H1 (cell line): ENCODE data around the gene VSIR. TPM values are rescaled to one million over a fixed set of nuclear protein-coding genes. Genes with fewer than 3 reads are reported as not detected.

Source experiments
- CTCF ChIA-PET: fragments of 300-600 bp; sonication (Branson Sonifier 250); formaldehyde crosslinking; loops from one replicate; lab custom pipeline; 2021; ENCODE audit not compliant: partially characterized antibody; lab: Charles Lee
- POLR2A ChIA-PET: fragments of 300-600 bp; sonication (Branson Sonifier 250); formaldehyde crosslinking; loops from one replicate; lab custom pipeline; 2021; ENCODE audit warnings: inconsistent platforms; ENCODE audit not compliant: partially characterized antibody; lab: Charles Lee
- DNase-seq, 2 experiments: peaks; one replicate each; pipeline versions ENCODE4 v3.0.0 to v3.0.0-alpha.2; 2010 to 2022; ENCODE audit warnings: low spot score in 2 of 2, low read depth in 1 of 2, mixed read lengths in 1 of 2
- FAIRE-seq: peaks from 2 replicates; lab custom pipeline; 2011; peaks lifted over from hg19 to GRCh38; lab: Jason Lieb, UNC
- H2AFZ ChIP-seq: 2 replicates; pipeline ENCODE4 v1.8.1; 2012; ENCODE audit warnings: low read length, inconsistent platforms
- H2AK5ac ChIP-seq: 2 replicates; pipeline ENCODE4 v1.6.1; 2013; ENCODE audit warnings: low read depth, low read length
- H2BK120ac ChIP-seq: replicated peaks from 2 replicates; pipeline ENCODE3; 2013; ENCODE audit warnings: low read depth, low read length, inconsistent platforms
- H2BK12ac ChIP-seq: 2 replicates; pipeline ENCODE4 v1.6.1; 2013; ENCODE audit warnings: low read depth, low read length
- H2BK15ac ChIP-seq: 2 replicates; pipeline ENCODE4 v1.6.1; 2013; ENCODE audit warnings: low read length
- H2BK20ac ChIP-seq: 2 replicates; pipeline ENCODE4 v1.6.1; 2013; ENCODE audit warnings: low read length
- H2BK5ac ChIP-seq: 2 replicates; pipeline ENCODE4 v1.6.1; 2013; ENCODE audit warnings: low read depth, low read length
- H3K14ac ChIP-seq: 2 replicates; pipeline ENCODE4 v1.6.1; 2013; ENCODE audit warnings: inconsistent platforms; ENCODE audit not compliant: insufficient read length
- H3K18ac ChIP-seq: 2 replicates; pipeline ENCODE4 v1.6.1; 2013; ENCODE audit warnings: low read length; ENCODE audit errors: extremely low read depth
- H3K23ac ChIP-seq: 2 replicates; pipeline ENCODE4 v1.6.1; 2013; ENCODE audit warnings: inconsistent platforms; ENCODE audit not compliant: insufficient read length
- H3K23me2 ChIP-seq: 2 replicates; pipeline ENCODE4 v1.6.1; 2013; ENCODE audit warnings: low read depth, low read length
- H3K27ac ChIP-seq: 2 replicates; pipeline ENCODE4 v1.6.1; 2011; ENCODE audit warnings: low read depth, low read length, inconsistent platforms
- H3K27me3 ChIP-seq, 4 experiments: replicated peaks in 1 of 4; 1 replicate in 1 of 4; 2 replicates in 3 of 4; pipeline versions ENCODE4 v1.6.1 to v1.8.1; 2011 to 2013; ENCODE audit warnings: low read length in 3 of 4, mild to moderate bottlenecking in 3 of 4, inconsistent platforms in 2 of 4, mixed read lengths in 2 of 4, moderate library complexity in 1 of 4; ENCODE audit not compliant: control insufficient read depth in 3 of 4, insufficient read depth in 3 of 4; ENCODE audit errors: extremely low read depth in 1 of 4
- H3K36me3 ChIP-seq, 4 experiments: 2 replicates each; pipeline versions ENCODE4 v1.6.1 to v1.8.1; 2011 to 2013; ENCODE audit warnings: mild to moderate bottlenecking in 4 of 4, low read length in 3 of 4, moderate library complexity in 2 of 4, control low read depth in 1 of 4, inconsistent platforms in 1 of 4; ENCODE audit not compliant: insufficient read depth in 4 of 4, control insufficient read depth in 2 of 4
- H3K4ac ChIP-seq: replicated peaks from 2 replicates; pipeline ENCODE3; 2013; ENCODE audit warnings: low read length, low read depth, mixed read lengths, inconsistent platforms; ENCODE audit not compliant: insufficient read length
- H3K4me1 ChIP-seq, 4 experiments: replicated peaks in 1 of 4; 1 replicate in 1 of 4; 2 replicates in 3 of 4; pipeline versions ENCODE4 v1.6.1 to v1.8.1; 2011 to 2013; ENCODE audit warnings: low read length in 3 of 4, inconsistent platforms in 2 of 4, mixed read lengths in 1 of 4; ENCODE audit not compliant: insufficient read depth in 4 of 4, control insufficient read depth in 3 of 4
- H3K4me2 ChIP-seq, 2 experiments: 2 replicates each; pipeline versions ENCODE4 v1.6.1 to v1.8.1; 2011 to 2013; ENCODE audit warnings: low read depth in 2 of 2, low read length in 2 of 2, control low read depth in 1 of 2, inconsistent platforms in 1 of 2, mild to moderate bottlenecking in 1 of 2; ENCODE audit not compliant: insufficient read depth in 1 of 2
- H3K4me3 ChIP-seq, 4 experiments: fragments of 200-600, 300-600 bp in 1 of 4; sonication (generic), shearing (Covaris generic), sonication (Bioruptor Twin) in 1 of 4; 2 replicates each; pipeline versions ENCODE4 v1.5.1 to v1.8.1; 2011 to 2016; ENCODE audit warnings: low read length in 4 of 4, low read depth in 3 of 4, control low read depth in 2 of 4, inconsistent platforms in 2 of 4, mild to moderate bottlenecking in 2 of 4, mixed read lengths in 1 of 4, moderate library complexity in 1 of 4; ENCODE audit not compliant: insufficient read depth in 2 of 4; ENCODE audit errors: extremely low read depth in 1 of 4
- H3K56ac ChIP-seq: replicated peaks from 2 replicates; pipeline ENCODE3; 2013; ENCODE audit warnings: low read depth, mild to moderate bottlenecking, mixed read lengths, low read length, inconsistent platforms; ENCODE audit not compliant: insufficient read length
- H3K79me1 ChIP-seq: 2 replicates; pipeline ENCODE4 v1.6.1; 2013; ENCODE audit warnings: low read depth, low read length, control low read depth
- H3K79me2 ChIP-seq, 2 experiments: 2 replicates each; pipeline versions ENCODE4 v1.6.1 to v1.8.1; 2012 to 2013; ENCODE audit warnings: low read length in 2 of 2, mild to moderate bottlenecking in 2 of 2, inconsistent platforms in 1 of 2; ENCODE audit not compliant: insufficient read depth in 2 of 2, control insufficient read depth in 1 of 2
- H3K9ac ChIP-seq, 4 experiments: replicated peaks in 1 of 4; 1 replicate in 1 of 4; 2 replicates in 3 of 4; pipeline versions ENCODE4 v1.6.1 to v1.8.1; 2011 to 2013; ENCODE audit warnings: low read depth in 3 of 4, low read length in 3 of 4, control low read depth in 2 of 4, mild to moderate bottlenecking in 2 of 4, moderate library complexity in 2 of 4, inconsistent platforms in 1 of 4; ENCODE audit errors: extremely low read depth in 1 of 4
- H3K9me3 ChIP-seq, 2 experiments: 2 replicates each; pipeline versions ENCODE4 v1.6.1 to v1.8.1; 2012 to 2013; ENCODE audit warnings: mild to moderate bottlenecking in 2 of 2, moderate library complexity in 2 of 2, control low read depth in 1 of 2, inconsistent platforms in 1 of 2, low read depth in 1 of 2, low read length in 1 of 2, mixed read lengths in 1 of 2; ENCODE audit not compliant: insufficient read depth in 2 of 2
- H4K20me1 ChIP-seq, 2 experiments: replicated peaks in 1 of 2; 2 replicates each; pipeline versions ENCODE3 to v1.8.1; 2011 to 2013; ENCODE audit warnings: inconsistent platforms in 2 of 2, low read length in 2 of 2, mild to moderate bottlenecking in 1 of 2; ENCODE audit not compliant: insufficient read depth in 2 of 2, control insufficient read depth in 1 of 2
- H4K5ac ChIP-seq: 2 replicates; pipeline ENCODE4 v1.6.1; 2013; ENCODE audit warnings: low read length, low read depth, mixed read lengths, inconsistent platforms; ENCODE audit not compliant: insufficient read length
- H4K8ac ChIP-seq: 2 replicates; pipeline ENCODE4 v1.8.0; 2013; ENCODE audit warnings: mild to moderate bottlenecking, moderate library complexity, low read length, inconsistent platforms; ENCODE audit not compliant: insufficient read depth; ENCODE audit errors: extremely low read depth
- H4K91ac ChIP-seq: replicated peaks from 2 replicates; pipeline ENCODE3; 2013; ENCODE audit warnings: low read length, mixed read lengths, inconsistent platforms; ENCODE audit not compliant: insufficient read length
- SP1 ChIP-seq: IDR thresholded peaks from 2 replicates; pipeline ENCODE4 v1.6.1; 2011; ENCODE audit warnings: low read depth, low read length
- WGBS, 2 experiments: shearing (Covaris generic) in 1 of 2; methylation state at CpG; one replicate each; pipeline versions ENCODE4 v1.1.6 to v1.1.7; 2013 to 2015; ENCODE audit warnings: low lambda C conversion rate in 2 of 2, mixed read lengths in 2 of 2, inconsistent platforms in 1 of 2, low coverage in 1 of 2, missing lambda C conversion rate in 1 of 2; ENCODE audit not compliant: insufficient replicate concordance in 2 of 2, insufficient coverage in 1 of 2, insufficient read length in 1 of 2; ENCODE audit errors: extremely low coverage in 1 of 2, missing lambda C conversion rate in 1 of 2; 5-methylcytosine and 5-hydroxymethylcytosine counted together
- polyA plus RNA-seq, 7 experiments: library from polyadenylated mRNA; depleted of rRNA in 3 of 7; stranded (reverse) in 5 of 7; unstranded in 2 of 7; fragments of >200 nt in 5 of 7; fragments of 200-250 nt in 2 of 7; gene quantifications; 1 replicate in 5 of 7; 2 replicates in 1 of 7; 4 replicates in 1 of 7; pipeline versions ENCODE4 v1.2.1 to v1.2.3, GENCODE V29; 2011 to 2013; ENCODE audit warnings: missing spikeins in 2 of 7, mixed read lengths in 2 of 7
- total RNA-seq: library from RNA; stranded (reverse); fragmentation: NEBNext Ultra II Directional; extraction: Animal tissue kit (Norgen Biotek cat#: 25700); gene quantifications from 2 replicates; pipeline ENCODE4 v1.2.1, GENCODE V29; 2021
- TF ChIP-seq, protein P1 (sequence below), 3 experiments: IDR thresholded peaks; 1 replicate in 2 of 3; 2 replicates in 1 of 3; pipeline versions ENCODE4 v1.5.1 to v1.6.1; 2011; ENCODE audit warnings: low read length in 3 of 3, mild to moderate bottlenecking in 3 of 3, inconsistent platforms in 2 of 3, low read depth in 1 of 3, moderate library complexity in 1 of 3; ENCODE audit not compliant: insufficient read depth in 1 of 3; ENCODE audit errors: control extremely low read depth in 1 of 3

Gene VSIR
- total and polyA plus RNA-seq, 2 of the 8 experiments (the other 6 are each of a cell fraction or from before 2014, with no cell fraction given), result 0.33 TPM; not detected in 1

DNA sequence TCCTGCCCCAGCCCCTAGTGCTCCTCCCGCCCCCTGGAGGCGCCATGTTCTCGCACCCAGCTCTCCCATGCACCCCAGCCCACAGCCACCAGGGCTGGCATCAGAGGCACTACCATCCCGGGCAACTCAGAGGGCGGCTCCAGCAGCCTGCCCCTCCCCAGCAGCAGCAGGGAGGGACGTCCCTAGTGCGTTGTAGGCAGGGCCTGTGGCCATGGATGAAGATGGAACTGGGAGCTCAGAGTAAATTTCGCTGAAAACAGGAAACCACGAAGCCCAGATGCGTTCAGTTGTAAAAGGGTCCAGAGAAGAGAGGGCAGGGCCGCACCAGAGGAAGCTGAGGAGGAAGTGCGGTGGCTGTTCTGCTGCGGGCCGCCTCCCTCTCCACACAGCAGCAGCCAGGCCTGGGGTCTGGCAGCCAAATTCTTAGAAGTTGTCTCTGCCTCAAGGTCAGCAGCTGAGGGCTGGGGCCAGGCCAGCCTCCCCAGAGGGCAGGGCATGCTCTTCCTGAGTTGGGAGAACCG, 24.6 kb downstream of the VSIR start:
- H2BK20ac ChIP-seq, result no peak overlapping the region
- peaks cover 1 to 8% (median 4%) of the 10 kb centered on the region in 4 experiments; a peak in 5 of 7 replicates for H3K4me1 ChIP-seq
- H3K4me3 ChIP-seq, result no peak overlapping the region
- H4K91ac ChIP-seq, result no peak overlapping the region
- no peaks in the 10 kb centered on the region for H3K79me2 ChIP-seq
- H3K23ac ChIP-seq, result no peak overlapping the region
- no peak overlapping the region for H3K4me2 ChIP-seq
- no peak overlapping the region for H3K18ac ChIP-seq
- no peaks in the 10 kb centered on the region for H4K20me1 ChIP-seq
- CTCF ChIA-PET, result interaction anchor here (0.8 to 2.7 kb wide), 9 partner anchors 8 to 364 kb away, joined by 3 to 11 read pairs (median 4); no protein-coding TSS in a partner anchor
- H3K79me1 ChIP-seq, result no peaks in the 10 kb centered on the region
- POLR2A ChIA-PET, result no interaction called here
- TF ChIP-seq, protein P1, sequence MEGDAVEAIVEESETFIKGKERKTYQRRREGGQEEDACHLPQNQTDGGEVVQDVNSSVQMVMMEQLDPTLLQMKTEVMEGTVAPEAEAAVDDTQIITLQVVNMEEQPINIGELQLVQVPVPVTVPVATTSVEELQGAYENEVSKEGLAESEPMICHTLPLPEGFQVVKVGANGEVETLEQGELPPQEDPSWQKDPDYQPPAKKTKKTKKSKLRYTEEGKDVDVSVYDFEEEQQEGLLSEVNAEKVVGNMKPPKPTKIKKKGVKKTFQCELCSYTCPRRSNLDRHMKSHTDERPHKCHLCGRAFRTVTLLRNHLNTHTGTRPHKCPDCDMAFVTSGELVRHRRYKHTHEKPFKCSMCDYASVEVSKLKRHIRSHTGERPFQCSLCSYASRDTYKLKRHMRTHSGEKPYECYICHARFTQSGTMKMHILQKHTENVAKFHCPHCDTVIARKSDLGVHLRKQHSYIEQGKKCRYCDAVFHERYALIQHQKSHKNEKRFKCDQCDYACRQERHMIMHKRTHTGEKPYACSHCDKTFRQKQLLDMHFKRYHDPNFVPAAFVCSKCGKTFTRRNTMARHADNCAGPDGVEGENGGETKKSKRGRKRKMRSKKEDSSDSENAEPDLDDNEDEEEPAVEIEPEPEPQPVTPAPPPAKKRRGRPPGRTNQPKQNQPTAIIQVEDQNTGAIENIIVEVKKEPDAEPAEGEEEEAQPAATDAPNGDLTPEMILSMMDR (IDR thresholded peaks at IDR 0.05; ENCODE audit: control extremely low read depth in 1 of 3, insufficient read depth in 1 of 3, low read depth in 1 of 3, low read length in 3 of 3), result peak in 2 of 3 experiments; percentile 12; a peak in 1 of 4 replicates
- TF ChIP-seq SP1, result no peak
- H4K5ac ChIP-seq, result no peak overlapping the region
- H3K23me2 ChIP-seq, result no peaks in the 10 kb centered on the region
- no peak overlapping the region for H2BK120ac ChIP-seq
- no peak overlapping the region for H2AFZ ChIP-seq
- no peak overlapping the region; the same call in 1 of the 2 replicates for H2BK5ac ChIP-seq
- no peak overlapping the region for H3K27ac ChIP-seq
- H3K36me3 ChIP-seq, result no peaks in the 10 kb centered on the region
- 87% methylated on average over 15 of the region's 15 CpGs; no CpG with 5 or more reads in 1 of the 2 experiments for WGBS, 2 experiments
- no peak overlapping the region for H3K56ac ChIP-seq
- H2BK15ac ChIP-seq, result no peak overlapping the region
- H4K8ac ChIP-seq, result peak overlapping the region; percentile 77; the same call in 1 of the 2 replicates
- DNase-seq (no peak), FAIRE-seq (no peak)
- H3K9me3 ChIP-seq, result no peaks in the 10 kb centered on the region
- no peak overlapping the region for H3K14ac ChIP-seq
- H2AK5ac ChIP-seq, result no peak overlapping the region
- no peak overlapping the region for H2BK12ac ChIP-seq
- no peak overlapping the region for H3K4ac ChIP-seq
- H3K9ac ChIP-seq, result no peak overlapping the region
- 0 out of 7 replicates have a peak, but pooled peaks cover 0 to 2% (median 0%) of the 10 kb centered on the region in 4 experiments for H3K27me3 ChIP-seq
